T-helper 1 cell treated with Interleukin-12 subunit alpha and Interleukin-12 subunit beta and Interleukin-4 antibody, amounts not matched to agents 30 ng/mL and 1 ng/mL, for 36 hours (primary cell): Measurements from ENCODE around the gene SUSD6. TPM values are rescaled to one million over a fixed set of nuclear protein-coding genes. Genes with fewer than 3 reads are reported as not detected.
"Not testable (repeated sequence)": the region's sequence is repeated elsewhere in the genome, so short reads cannot be mapped to it uniquely, and the experiment has no call there.

Experiments
- intact Hi-C: fragments of 100-400 bp; cut with micrococcal nuclease; formaldehyde crosslinking; loops from one replicate; pipeline ENCODE4 v1.15.1; 2024
- total RNA-seq: library from RNA; stranded (reverse); gene quantifications from 2 replicates; pipeline ENCODE4 v1.2.3, GENCODE V29; 2022

Gene SUSD6
- total RNA-seq, 1 donor from 2014 or later, result 106 TPM

DNA sequence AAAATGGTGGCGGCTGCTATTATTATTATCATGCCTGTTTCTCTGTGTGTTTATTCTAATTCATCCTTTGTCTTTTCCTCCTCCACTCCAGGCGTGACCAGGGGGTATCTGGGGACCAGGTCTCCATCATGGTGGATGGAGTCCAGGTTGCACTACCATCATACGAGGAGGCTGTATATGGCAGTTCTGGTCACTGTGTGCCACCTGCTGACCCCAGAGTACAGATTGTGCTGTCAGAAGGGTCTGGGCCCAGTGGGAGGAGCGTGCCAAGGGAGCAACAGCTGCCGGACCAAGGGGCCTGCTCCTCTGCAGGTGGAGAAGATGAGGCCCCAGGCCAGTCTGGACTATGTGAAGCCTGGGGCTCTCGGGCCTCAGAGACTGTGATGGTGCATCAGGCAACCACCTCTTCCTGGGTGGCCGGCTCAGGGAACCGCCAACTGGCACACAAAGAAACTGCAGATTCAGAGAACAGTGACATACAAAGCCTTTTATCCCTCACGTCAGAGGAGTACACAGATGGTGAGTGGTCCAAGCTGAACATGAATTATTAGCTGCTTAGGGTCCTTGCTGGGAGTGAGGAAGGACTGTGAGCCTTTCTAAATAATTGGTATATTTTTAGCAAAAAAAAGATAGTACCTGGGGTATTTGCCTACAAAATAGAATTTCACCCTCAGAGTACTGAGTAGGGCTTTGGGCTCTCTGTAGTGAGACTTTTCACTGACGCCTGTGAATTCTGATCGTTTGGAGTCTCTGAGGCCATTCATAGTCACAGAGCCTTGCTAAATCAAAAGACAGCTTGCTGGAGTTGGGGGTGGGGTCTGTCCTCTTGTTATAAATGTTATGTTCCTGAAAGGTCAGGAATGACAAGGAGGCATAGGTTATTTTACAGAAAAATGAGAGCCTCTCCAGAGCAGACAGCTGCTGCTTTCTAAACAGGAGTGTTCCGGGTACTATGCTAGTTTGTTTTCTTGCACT is 97.5 kb downstream of the SUSD6 start:
- intact Hi-C loops, result loop anchor here (1.0 to 5.0 kb wide), 2 partner anchors 12 to 1848 kb away; no protein-coding TSS in a partner anchor

DNA sequence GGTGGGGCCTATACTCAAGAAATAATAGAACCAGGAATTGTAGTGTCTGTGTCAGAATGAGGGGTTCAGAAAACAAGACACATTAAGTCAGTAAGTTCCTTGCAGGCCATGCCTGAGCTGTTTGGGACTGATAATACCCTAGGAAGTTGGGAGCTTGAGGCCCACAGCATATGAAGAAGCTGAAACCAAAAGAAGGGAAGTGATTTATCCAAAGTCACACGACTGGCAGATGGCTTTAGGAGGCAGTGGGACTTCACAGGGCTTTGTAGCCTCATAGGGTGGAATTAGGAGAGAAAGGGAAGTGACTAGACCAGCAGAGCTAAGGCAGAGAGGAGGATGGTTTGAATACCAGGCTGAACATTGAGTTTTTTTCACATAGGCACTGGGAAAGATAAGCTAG is 99.0 kb downstream of the SUSD6 start:
- intact Hi-C loops, result no loop called here

DNA sequence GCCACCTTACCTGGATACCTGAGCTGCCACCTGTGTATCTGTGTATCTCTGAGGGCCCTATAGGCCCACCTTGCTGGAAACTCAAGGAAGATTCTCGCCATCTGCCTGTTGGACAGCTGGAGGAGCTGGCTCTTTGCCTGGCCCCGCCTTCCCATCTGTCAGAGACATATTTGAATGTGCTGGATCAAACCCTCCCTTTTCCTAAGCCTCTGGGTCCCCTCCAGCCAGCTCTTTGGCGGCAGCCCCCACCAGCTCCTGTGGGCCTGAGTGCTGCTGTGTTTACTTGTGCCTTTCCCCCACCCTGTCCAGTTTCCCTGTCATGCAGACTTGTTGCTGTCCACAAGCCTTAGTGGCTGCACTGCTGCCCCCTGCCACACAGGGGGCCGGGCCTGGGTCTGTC is 99.7 kb downstream of the SUSD6 start:
- intact Hi-C loops, result no loop called here

DNA sequence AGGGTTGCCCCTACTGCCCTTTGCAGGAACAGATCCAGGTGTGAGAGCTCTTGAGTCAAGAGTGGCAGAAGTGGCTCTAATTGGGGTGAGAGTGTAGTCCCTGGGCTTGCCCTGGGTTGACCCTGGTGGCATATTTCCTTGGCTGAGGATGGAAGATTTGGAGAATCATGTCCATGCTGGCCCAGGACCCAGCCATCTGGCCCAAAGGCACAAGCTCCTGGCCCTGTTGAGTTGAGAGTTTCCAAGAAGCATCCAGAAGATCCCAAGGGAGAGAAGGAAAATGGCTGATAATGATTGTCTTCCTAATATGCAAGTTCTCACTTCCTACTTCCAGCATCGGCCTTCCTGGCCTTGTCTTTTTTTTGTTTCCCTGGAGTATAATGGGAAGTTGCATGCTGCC is 100.1 kb downstream of the SUSD6 start:
- intact Hi-C loops, result no loop called here

DNA sequence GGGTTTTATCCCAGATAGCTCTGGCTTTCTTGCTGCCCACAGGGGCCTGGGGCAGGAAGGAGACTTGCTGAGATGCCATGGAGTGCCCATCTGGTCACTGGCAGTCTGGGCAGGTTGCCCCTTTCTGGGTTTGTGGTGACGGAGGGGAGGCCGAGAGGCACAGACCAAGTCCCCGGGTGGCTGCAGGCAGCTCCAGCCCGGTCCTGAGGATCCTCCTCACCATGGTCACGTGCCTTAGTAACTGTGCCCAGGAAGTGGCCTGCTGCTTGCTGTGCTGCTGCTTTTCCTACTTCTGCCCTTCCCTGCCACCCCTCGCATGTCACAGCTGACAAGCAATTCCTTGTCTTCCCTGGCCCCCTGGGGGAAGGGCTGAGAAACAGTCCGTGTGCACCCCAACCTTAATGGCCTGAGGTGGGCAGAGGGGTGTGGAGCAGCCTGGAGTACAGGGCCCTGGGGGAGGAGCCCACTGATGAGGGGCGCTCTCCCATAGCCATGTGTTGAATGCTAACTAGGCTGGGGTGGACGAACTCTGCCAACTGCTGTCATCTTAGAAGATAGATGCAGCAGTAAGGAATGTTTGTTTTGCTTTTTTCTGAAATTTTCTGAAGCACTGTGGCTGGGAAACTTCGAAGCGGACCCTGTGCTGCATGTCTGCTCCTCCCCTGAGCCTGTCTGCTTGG is 100.6 kb downstream of the SUSD6 start:
- intact Hi-C loops, result no loop called here

DNA sequence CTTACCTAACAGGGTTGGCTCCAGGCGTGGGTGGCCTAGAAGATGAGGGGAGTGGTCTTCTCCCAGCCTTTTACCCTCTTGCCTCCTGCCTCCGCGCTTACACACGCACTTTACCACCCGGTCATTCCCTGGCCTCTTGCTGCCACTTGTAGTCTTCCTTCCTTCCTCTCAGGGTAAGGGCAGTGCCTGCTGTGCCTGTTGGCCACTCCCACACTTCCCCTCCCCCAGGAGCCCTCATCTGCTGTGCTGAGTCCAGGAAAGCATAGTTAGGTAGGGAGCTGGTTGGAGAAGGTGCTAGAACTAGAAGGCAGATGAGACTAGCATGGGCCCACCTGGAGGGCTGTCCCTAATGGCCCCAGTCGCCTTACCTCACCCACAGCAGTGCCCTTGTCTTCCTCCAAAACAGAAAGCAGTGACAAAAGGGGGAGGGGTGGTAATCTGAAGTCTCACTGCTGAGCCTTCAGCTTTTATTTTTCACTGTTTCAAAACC is 101.2 kb downstream of the SUSD6 start:
- intact Hi-C loops, result no loop called here

DNA sequence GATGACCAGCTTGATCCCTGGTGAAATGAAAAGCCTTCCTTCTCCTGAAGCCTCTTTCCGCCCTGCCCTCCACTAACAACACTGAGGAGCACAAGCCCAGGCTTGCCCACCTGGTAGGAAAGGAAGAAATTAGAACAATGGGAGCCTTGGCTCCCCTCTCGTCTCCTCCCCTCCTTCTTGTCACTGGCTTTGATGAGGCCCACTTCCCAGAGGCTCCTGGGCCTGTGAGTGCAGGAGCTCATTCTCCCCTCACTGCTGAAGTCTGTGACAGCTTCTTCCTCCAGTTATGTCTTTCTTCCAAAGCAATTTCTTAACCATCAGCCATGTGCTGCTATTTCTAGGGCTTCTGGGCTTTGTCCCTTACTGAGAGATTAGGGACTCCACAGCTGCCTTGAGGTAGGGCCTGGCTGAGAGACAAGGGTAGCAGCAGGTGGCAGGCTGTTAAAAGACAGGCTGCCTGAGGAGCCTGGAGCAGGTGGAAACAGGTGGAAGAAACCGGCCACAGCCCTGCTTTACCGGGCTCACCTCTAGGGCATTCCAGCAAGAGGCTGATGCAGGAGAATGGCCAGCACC is 101.9 kb downstream of the SUSD6 start:
- intact Hi-C loops, result no loop called here

DNA sequence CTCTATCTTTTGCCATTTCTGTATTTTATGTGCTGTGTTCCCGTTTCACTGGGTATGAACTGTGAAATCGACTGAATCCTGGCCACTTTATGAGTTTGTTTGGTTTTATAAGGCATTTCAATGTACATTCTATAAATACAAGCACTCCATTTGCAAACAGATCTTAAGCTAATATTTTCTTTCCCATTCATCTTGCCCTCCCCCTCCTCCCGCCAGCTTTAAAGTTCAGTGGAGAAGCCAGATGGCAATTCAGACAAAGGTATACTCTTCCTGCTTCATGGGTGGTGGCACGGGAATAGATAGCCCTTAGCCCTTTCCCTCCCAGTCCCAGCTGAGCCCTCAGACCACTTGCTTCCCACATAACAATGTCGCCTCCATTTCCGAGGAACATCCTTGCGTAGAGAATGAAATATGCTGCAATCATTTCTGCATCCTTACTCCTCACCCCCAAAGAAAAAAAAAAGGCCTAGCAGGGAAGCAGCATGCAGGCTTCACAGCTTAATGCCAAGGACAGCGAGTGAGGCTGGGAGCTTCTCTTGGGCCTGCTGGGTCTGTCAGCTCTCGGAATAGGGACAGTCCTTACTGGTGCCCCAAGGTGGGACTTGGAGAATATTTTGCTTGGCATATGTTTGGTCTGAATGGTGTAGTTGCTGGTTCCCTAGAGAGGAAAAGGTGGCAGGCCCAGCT is 102.7 kb downstream of the SUSD6 start:
- intact Hi-C loops, result no loop called here

DNA sequence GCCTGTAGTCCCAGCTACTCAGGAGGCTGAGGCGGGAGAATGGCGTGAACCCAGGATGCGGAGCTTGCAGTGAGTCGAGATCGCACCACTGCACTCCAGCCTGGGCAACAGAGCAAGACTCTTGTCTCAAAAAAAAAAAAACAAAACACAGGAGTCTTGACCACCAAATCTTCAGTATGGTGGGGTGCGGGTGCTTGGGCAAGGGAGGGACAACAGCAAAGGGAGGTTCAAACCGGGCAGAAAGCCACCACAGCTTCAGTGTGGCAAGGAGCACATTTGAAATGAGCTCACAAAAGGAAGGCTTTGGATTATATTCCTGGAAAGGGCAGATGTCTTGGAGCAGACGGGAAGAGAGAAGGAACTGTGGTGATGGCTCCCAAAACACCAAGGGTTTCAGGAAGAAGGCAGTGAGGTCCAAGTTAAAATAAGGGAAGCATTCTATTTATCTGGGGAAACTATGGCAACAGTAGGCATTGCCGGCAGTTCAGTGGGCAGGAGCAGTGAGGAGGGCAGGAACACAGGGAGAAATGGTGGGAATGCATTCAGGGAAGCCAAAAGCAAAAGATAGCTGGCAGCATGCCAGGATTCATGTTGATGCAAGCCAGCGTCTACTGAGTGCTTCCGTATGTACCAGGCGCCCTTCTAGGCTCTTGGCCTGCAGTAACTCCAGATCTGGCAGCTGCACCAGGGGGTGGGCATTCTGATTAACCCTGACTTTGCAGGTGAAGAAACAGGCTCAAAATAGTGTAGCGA is 104.5 kb downstream of the SUSD6 start:
- intact Hi-C loops, result loop anchor here (1.0 kb wide), 7 partner anchors 31 to 563 kb away; partner anchors contain the start of genes DCAF5, SRSF5 and SUSD6

DNA sequence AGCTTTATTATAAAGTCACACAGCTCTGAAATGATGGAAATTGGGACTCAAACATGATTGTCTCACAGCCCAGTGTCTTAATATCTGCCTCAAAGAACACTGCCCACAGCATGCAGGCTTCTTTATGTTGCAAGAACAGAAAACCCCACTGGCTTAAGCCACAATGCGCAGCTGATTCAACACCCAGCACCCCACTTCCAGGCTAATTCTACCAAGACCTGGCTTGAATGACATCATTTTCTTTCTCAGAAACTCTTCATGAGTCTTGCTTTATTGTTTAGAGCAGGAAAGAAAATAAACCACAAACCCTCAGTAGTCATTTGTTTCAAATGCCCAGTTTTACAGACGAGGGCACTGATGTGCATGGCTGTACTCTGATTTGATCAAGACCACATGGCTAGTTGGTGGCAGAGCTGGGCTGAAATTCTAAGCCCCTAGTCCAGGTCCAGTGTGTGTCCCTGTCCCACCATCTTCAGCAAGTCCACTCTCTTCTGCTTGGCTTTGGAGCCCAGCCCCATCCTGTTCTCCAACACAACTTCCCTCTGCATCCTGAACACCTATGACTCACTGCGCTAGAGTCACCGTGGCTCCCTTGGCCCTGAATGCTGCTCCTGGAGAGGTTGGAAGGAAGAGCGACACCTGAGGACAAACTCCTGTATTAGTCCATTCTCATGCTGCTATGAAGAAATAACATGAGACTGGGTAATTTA is 105.2 kb downstream of the SUSD6 start:
- intact Hi-C loops, result loop anchor here (1.0 kb wide), 7 partner anchors 31 to 563 kb away; partner anchors contain the start of genes DCAF5, SRSF5 and SUSD6

DNA sequence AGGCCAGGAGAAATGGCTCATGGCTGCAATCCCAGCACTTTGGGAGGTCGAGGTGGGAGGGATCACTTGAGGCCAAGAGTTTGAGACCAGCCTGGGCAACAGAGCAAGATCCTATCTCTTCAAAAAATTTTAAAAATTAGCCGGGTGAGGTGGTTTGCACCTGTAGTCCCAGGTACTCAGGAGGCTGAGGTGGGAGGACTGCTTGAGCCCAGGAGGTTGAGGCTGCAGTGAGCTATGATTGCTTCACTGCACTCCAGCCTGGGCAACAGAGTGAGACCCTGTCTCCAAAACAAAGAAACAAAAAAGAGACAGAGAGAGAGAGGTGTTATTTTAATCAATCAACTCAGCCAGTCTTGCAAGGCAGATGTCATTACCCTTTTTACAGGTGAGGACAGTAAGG is 107.2 kb downstream of the SUSD6 start:
- intact Hi-C loops, result not testable (repeated sequence)

DNA sequence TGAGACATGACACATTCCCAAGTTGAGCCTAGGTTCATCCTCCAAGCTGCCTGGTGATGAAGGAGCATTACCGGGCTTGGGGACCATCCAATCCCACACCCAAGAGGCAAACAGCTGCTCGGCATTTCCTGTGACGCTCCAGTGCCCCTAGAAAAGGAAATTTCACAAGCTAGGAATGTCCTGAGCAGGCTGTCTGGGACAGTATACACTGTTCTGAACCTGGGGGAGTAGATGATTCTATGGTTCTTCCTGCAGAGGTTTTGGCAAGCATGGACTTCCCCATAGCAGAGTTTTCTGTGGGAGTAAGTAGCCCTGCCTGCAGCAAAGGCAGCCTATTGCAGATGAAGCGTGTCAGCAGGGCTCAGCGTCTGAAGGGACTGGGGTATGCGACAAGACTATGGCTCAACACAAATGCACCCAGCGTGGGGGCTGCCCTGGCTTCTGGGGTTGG is 108.1 kb downstream of the SUSD6 start:
- intact Hi-C loops, result no loop called here

DNA sequence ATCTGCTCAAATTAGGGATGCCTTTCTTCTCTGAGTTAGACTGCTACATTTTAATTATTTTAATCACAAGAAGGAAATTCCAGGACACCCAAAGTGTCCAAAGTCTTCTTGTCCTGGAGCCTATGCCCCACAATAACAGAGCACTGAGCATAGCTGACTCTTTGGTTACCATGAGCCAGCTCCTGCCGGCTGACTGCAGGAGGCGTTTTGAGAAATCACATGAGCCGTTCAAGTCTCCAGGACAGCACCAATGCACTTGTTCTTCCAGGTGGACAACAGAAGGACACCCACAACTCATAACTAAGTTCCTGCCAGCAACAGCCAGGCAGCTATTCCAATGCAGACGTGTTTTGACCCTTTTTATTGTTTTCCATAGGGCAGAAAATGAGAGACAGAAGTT is 109.5 kb downstream of the SUSD6 start:
- intact Hi-C loops, result no loop called here

DNA sequence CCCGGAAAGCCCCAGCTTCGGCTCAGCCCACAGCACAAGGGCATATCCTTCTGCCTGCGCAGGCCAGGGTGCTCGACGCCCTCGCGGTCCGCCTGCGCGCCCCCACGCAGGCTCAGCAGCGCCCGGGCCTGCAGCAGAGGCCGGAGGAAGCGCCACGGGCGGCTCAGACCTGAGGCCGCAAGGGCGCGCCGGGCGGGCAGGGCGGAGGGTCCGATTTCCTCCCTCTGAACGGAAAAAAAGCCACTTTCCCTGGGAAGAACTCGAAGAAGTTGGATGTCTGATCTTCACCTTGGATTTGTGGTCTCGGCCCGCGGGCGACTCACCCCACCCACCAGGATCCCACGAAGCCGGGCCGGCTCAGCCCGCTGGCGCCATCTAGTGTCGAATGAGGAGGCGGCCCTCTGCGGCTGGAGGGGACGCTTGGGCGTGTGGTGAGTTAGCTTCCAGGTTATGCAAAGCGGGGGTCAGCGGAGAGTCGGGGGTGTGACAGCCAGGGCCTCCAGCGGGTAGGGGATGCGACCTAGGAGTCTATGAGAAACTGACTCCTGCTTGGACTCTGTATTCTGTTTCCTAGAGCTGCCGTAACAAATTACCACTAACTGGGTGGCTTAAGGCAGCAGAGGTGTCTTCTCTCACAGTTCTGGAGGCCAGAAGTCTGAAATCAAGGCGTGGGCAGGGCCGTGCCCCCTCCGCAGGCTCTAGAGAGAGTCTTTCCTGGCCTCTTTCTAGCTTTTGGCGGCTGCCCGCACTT is 115.5 kb downstream of the SUSD6 start:
- intact Hi-C loops, result loop anchor here (1.0 to 2.0 kb wide), 4 partner anchors 40 to 142 kb away; partner anchors contain the start of genes SRSF5 and SUSD6

DNA sequence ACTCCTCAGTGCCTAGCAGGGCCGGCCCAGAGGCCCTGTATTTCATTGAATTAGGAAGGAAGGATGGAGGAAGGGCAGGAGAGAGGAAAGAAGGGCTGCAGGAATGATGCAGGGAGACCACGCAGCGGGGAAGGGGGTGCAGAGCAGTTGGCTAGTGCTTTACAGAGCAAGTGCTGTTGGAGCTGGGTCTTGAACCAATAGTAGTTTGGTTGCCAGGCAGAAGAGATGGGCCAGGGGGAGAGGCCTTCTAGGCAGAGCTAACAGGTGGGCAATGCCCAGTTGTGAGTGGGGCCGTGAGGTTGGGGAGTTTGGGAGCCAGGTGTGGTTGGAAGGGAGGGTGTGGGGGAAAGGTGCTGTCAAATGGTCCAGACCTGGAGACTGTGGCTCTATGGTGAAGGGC is 116.5 kb downstream of the SUSD6 start:
- intact Hi-C loops, result loop anchor here (1.0 to 2.0 kb wide), 4 partner anchors 39 to 143 kb away; partner anchors contain the start of genes SRSF5 and SUSD6

DNA sequence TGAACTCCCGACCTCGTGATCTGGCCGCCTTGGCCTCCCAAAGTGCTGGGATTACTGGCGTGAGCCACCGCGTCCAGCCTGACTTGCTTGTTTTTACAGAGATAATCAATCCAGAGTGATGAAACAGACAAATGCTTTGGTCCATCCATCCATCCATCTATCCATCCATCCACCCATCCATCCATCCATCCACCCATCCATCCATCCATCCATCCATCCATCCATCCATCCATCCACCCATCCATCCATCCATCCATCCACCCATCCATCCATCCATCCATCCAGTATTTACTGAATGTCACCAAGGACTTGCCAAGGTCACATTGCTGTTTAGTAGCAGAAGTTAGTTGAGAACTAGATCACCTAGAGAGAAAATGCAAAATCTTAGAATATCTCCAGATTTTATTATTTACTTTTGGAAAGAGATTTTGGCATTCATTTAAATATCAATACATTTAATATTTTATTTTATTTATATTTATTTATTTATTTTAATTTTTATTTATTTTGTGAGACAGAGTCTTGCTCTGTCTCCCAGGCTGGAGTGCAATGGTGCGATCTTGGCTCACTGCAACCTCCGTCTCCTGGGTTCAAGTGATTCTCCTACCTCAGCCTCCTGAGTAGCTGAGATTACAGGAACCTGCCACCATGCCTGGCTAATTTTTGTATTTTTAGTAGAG is 120.7 kb downstream of the SUSD6 start:
- intact Hi-C loops, result not testable (repeated sequence)

DNA sequence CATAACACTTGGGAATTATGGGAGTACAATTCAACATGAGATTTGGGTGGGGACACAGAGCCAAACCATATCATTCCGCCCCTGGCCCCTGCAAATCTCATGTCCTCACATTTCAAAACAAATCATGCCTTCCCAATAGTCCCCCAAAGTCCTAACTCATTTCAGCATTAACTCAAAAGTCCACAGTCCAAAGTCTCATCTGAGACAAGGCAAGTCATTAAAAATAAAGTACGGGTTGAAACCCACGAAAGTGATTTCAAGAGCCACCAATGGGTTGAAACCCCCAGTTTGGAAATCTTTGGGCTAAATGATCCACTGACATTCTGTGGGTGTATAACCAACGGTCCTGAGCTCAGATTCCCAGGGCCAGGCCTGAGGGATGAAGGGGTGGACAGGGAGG is 125.0 kb downstream of the SUSD6 start:
- intact Hi-C loops, result not testable (repeated sequence)

DNA sequence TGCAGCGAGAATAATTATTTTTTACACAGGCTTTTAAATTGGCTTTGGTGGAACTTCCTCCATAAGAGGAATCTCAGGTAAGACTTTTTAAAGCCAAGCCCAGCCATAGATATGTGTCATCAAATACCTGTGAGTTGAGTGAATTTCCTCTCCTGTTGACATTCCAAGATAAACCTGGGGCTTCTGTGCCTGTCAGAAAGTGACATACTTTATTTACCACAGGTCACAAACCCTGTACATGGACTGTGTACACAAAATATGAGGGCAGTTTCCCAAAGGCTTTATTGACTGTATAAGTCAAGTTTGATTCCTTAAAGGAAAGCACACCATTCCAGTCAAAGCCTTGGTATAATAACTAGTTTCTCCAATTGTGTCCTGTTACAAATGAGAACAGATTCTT is 129.7 kb downstream of the SUSD6 start:
- intact Hi-C loops, result no loop called here
